ENCODE results near the gene SEC63.
"Not testable (repeated sequence)": the region's sequence is repeated elsewhere in the genome, so short reads cannot be mapped to it uniquely, and the experiment has no call there.

The SEC63 gene

GRCh38 chr6:107928984-107929383, 29.0 kb downstream of the SEC63 start:
- DNase-seq (ENCODE audit: low spot score), result no peak

GRCh38 chr6:107926697-107927544, 31.1 kb downstream of the SEC63 start:
- not testable (repeated sequence) for DNase-seq (ENCODE audit: low spot score)

GRCh38 chr6:107917451-107918375, 40.3 kb downstream of the SEC63 start:
- DNase-seq (ENCODE audit: low spot score), result no peak

- DNase-seq (ENCODE audit: low spot score), result not testable (repeated sequence)
Observed at GRCh38 chr6:107916961-107917360, 41.0 kb downstream of the SEC63 start.

GRCh38 chr6:107911692-107912091, 46.3 kb downstream of the SEC63 start:
- no peak for DNase-seq (ENCODE audit: low spot score)

GRCh38 chr6:107894809-107895396, 63.1 kb downstream of the SEC63 start:
- no peak for DNase-seq (ENCODE audit: low spot score)

GRCh38 chr6:107890431-107890830, 67.6 kb downstream of the SEC63 start:
- DNase-seq (ENCODE audit: low spot score), result not testable (repeated sequence)

- not testable (repeated sequence) for DNase-seq (ENCODE audit: low spot score)
Observed at GRCh38 chr6:107885950-107886349, 72.1 kb downstream of the SEC63 start.

GRCh38 chr6:107879941-107880340, 78.1 kb downstream of the SEC63 start:
- no peak for DNase-seq (ENCODE audit: low spot score)

GRCh38 chr6:107877968-107878367, 80.0 kb downstream of the SEC63 start:
- DNase-seq (ENCODE audit: low spot score), result no peak

GRCh38 chr6:107871976-107872375, 86.0 kb downstream of the SEC63 start:
- no peak for DNase-seq (ENCODE audit: low spot score)

- not testable (repeated sequence) for DNase-seq (ENCODE audit: low spot score)
Observed at GRCh38 chr6:107871512-107871911, 86.5 kb downstream of the SEC63 start.

- DNase-seq (ENCODE audit: low spot score), result no peak
Observed at GRCh38 chr6:107871016-107871415, 87.0 kb downstream of the SEC63 start.

GRCh38 chr6:107870381-107870780, 87.6 kb downstream of the SEC63 start:
- no peak for DNase-seq (ENCODE audit: low spot score)

- DNase-seq (ENCODE audit: low spot score), result no peak
Observed at GRCh38 chr6:107869871-107870270, 88.1 kb downstream of the SEC63 start.

GRCh38 chr6:107868867-107869611, 89.0 kb downstream of the SEC63 start:
- no peak for DNase-seq (ENCODE audit: low spot score)

GRCh38 chr6:107867302-107867615, 90.7 kb downstream of the SEC63 start:
- DNase-seq (ENCODE audit: low spot score), result no peak

GRCh38 chr6:107866606-107867301, 91.3 kb downstream of the SEC63 start:
- DNase-seq (ENCODE audit: low spot score), result peak; percentile 67

GRCh38 chr6:107864226-107865127, 93.5 kb downstream of the SEC63 start:
- no peak for DNase-seq (ENCODE audit: low spot score)

GRCh38 chr6:107862383-107862782, 95.6 kb downstream of the SEC63 start:
- no peak for DNase-seq (ENCODE audit: low spot score)
